ENCODE data around the gene FRS2. TPM values are rescaled to one million over a fixed set of nuclear protein-coding genes. Genes with fewer than 3 reads are reported as not detected.

Gene FRS2
- total and polyA plus RNA-seq, 2 donors = 8.4 to 15.9 TPM

DNA sequence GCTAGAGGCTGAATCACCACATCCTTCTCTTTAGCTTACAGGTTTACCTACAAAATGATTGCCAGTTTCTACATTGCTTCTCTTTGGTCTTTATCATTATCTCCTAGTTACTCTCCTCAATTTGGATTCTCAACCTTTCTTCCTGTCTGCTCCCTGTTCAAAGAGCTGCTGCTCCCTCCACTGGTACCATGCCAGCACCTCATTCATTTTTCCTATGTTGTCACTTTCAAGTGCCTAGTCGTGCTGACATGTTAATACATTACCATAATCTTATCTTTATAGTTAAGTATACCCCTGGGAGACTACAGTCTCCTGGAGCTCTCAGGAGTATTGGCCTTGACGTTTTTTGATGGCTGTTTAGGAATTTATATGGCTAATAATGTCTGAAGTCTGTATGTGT is 14.2 kb downstream of the FRS2 start:
- WGBS = 88% methylated on average over 2 of the region's 2 CpGs
- H3K4me1 ChIP-seq (ENCODE audit: control insufficient read depth in 2 of 2, insufficient read depth in 2 of 2, low read length in 2 of 2) = peaks cover 0 to 4% of the 10 kb centered on the region in 2 donors
- no peak overlapping the region for H3K27ac ChIP-seq (ENCODE audit: low read depth in 1 of 2, low read length in 1 of 2)
- H3K36me3 ChIP-seq (ENCODE audit: control insufficient read depth in 2 of 2, insufficient read depth in 2 of 2, low read length in 1 of 2) = peaks cover 0 to 4% of the 10 kb centered on the region in 2 donors
- H3K27me3 ChIP-seq (ENCODE audit: control insufficient read depth in 2 of 2, insufficient read depth in 1 of 2, low read length in 1 of 2) = no peaks in the 10 kb centered on the region
- H3K9me3 ChIP-seq (ENCODE audit: control insufficient read depth in 2 of 2, insufficient read depth in 1 of 2, low read length in 1 of 2) = peaks cover 0 to 4% of the 10 kb centered on the region in 2 donors
- H3K4me3 ChIP-seq (ENCODE audit: low read length in 2 of 2) = no peak overlapping the region
- no peak for DNase-seq (ENCODE audit: low read depth in 6 of 9, low spot score in 9 of 9)

DNA sequence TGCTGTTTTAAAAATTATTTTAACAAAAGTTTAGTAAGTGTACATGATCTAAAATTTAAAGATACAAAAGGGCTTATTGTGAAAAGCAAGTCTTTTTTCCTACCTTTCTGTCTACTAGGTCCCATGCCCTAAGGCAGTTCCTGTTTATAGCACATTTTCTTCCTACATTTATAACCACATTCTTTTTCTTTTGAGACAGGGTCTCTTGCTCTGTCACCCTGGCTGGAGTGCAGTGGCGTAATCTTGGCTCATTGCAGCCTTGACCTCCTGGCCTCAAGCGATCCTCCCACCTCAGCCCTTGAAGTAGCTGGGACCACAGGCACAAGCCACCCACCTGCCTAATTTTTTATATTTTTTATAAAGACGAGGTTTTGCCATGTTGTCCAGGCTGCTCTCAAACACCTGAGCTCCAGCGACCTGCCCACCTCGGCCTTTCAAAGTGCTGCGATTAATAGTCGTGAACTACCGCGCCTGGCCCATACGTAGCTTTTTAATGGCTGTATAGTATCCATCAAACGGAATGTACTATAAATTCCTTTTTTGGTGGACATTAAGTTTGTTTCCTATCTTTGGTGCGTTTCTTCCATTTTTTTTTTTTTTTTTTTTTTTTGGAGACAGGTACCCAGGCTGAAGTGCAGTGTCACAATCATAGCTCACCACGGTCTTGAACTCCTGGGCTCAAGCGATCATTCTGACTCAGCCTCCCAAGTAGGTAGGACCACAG is 20.9 kb downstream of the FRS2 start:
- 96% methylated on average over 14 of the region's 14 CpGs for WGBS
- Histone ChIP-seq H3K36me3 (ENCODE audit: control insufficient read depth in 2 of 2, insufficient read depth in 2 of 2, low read length in 1 of 2) (peaks cover 0 to 11% of the 10 kb centered on the region in 2 donors), H3K27me3 (ENCODE audit: control insufficient read depth in 2 of 2, insufficient read depth in 1 of 2, low read length in 1 of 2) (no peaks in the 10 kb centered on the region), H3K4me3 (ENCODE audit: low read length in 2 of 2) (no peak overlapping the region), H3K27ac (ENCODE audit: low read depth in 1 of 2, low read length in 1 of 2) (no peak overlapping the region), H3K9me3 (ENCODE audit: control insufficient read depth in 2 of 2, insufficient read depth in 1 of 2, low read length in 1 of 2) (peaks cover 0 to 4% of the 10 kb centered on the region in 2 donors), H3K4me1 (ENCODE audit: control insufficient read depth in 2 of 2, insufficient read depth in 2 of 2, low read length in 2 of 2) (no peaks in the 10 kb centered on the region)
- no peak for DNase-seq (ENCODE audit: low read depth in 6 of 9, low spot score in 9 of 9)

DNA sequence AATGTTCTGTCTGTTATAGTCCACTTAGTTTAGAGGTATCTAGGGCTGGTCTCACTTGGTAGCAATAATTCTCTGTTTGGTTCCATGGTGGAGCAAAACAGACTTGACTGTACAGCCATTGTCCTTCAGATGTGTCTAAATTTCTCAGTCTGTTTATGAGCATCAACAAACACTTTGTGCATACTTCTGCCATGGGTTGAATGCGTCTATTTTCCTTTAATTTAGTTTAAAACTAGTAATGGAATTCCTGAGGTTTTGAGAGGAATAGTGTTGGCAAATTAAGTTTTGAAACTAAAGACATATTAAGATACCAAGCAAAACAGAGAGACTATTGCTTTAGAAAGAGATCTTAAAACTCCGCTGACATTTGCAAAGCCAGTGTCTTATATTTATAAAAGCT is 22.6 kb downstream of the FRS2 start:
- H3K9me3 ChIP-seq (ENCODE audit: control insufficient read depth in 2 of 2, insufficient read depth in 1 of 2, low read length in 1 of 2) = no peaks in the 10 kb centered on the region
- no peaks in the 10 kb centered on the region for H3K27me3 ChIP-seq (ENCODE audit: control insufficient read depth in 2 of 2, insufficient read depth in 1 of 2, low read length in 1 of 2)
- H3K4me1 ChIP-seq (ENCODE audit: control insufficient read depth in 2 of 2, insufficient read depth in 2 of 2, low read length in 2 of 2) = peaks cover 3 to 5% of the 10 kb centered on the region in 2 donors
- H3K27ac ChIP-seq (ENCODE audit: low read depth in 1 of 2, low read length in 1 of 2) = no peak overlapping the region
- WGBS = 98% methylated on average over 2 of the region's 2 CpGs
- no peak for DNase-seq (ENCODE audit: low read depth in 6 of 9, low spot score in 9 of 9)
- peaks cover 0 to 6% of the 10 kb centered on the region in 2 donors for H3K36me3 ChIP-seq (ENCODE audit: control insufficient read depth in 2 of 2, insufficient read depth in 2 of 2, low read length in 1 of 2)
- no peak overlapping the region for H3K4me3 ChIP-seq (ENCODE audit: low read length in 2 of 2)

DNA sequence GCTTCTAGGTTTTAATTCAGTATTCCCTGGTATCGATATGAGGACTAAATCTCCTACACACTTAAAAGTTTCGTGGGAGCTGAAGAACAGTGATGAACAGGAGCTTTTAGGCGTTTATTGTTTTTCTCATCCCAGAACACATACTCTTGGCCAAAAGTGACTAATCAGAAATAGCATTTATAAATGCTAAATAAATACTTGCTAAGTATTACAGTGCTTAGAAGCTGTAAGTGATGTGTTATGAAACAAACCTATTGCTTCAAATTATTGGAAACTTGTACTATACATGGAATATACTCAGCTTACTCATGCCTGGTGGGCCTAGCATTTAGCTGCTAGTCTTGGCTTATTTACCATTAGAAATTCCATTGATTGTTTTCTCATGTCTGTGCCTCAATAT is 24.9 kb downstream of the FRS2 start:
- Histone ChIP-seq H3K9me3 (ENCODE audit: control insufficient read depth in 2 of 2, insufficient read depth in 1 of 2, low read length in 1 of 2) (no peaks in the 10 kb centered on the region), H3K36me3 (ENCODE audit: control insufficient read depth in 2 of 2, insufficient read depth in 2 of 2, low read length in 1 of 2) (peaks cover 0 to 6% of the 10 kb centered on the region in 2 donors), H3K27me3 (ENCODE audit: control insufficient read depth in 2 of 2, insufficient read depth in 1 of 2, low read length in 1 of 2) (no peaks in the 10 kb centered on the region), H3K4me3 (ENCODE audit: low read length in 2 of 2) (no peak overlapping the region), H3K27ac (ENCODE audit: low read depth in 1 of 2, low read length in 1 of 2) (no peak overlapping the region), H3K4me1 (ENCODE audit: control insufficient read depth in 2 of 2, insufficient read depth in 2 of 2, low read length in 2 of 2) (peaks cover 3 to 5% of the 10 kb centered on the region in 2 donors)
- DNase-seq (ENCODE audit: low read depth in 6 of 9, low spot score in 9 of 9) = no peak
- WGBS = 79% methylated on average over 3 of the region's 3 CpGs

DNA sequence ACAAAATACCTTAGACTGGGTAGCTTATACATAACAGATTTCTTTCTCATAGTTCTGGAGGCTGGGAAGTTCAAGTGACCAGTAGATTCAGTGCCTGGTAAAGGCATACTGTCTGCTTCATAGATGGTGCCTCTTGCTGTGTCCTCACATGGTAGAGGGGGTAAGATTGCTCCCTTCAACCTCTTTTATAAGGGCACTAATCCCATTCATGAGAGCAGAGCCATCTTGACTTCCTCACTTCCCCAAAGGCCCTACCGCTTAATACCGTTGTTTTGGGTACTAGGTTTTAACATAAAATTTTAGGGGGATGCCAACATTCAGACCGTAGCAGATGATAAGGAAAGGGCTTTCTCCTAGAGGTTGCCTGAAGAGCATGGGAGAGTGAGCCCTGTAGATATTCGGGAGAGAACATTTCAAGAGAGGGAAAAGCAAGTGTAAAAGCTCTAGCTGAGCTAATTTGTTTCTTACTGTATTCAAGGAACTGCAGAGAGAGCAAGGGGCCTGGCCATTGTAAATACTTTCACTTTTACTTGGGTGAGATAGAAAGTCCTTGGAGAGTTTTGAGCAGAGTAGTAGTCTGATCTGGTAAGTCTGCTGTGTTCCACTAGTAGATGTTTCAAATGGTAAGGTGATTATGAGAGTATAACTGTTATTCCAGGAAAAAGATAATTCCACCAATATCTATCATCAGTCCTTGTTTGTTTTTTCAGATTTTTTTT is 27.3 kb downstream of the FRS2 start:
- H3K27me3 ChIP-seq (ENCODE audit: control insufficient read depth in 2 of 2, insufficient read depth in 1 of 2, low read length in 1 of 2) = no peaks in the 10 kb centered on the region
- 72% methylated on average over 4 of the region's 4 CpGs for WGBS
- peak overlapping the region in 1 of 2 donors; percentile 72 for H3K27ac ChIP-seq (ENCODE audit: low read depth in 1 of 2, low read length in 1 of 2)
- H3K4me3 ChIP-seq (ENCODE audit: low read length in 2 of 2) = no peak overlapping the region
- no peaks in the 10 kb centered on the region for H3K9me3 ChIP-seq (ENCODE audit: control insufficient read depth in 2 of 2, insufficient read depth in 1 of 2, low read length in 1 of 2)
- peak in 3 of 9 donors; percentile 7 to 50 (median 16) for DNase-seq (ENCODE audit: low read depth in 6 of 9, low spot score in 9 of 9)
- no peaks in the 10 kb centered on the region for H3K36me3 ChIP-seq (ENCODE audit: control insufficient read depth in 2 of 2, insufficient read depth in 2 of 2, low read length in 1 of 2)
- H3K4me1 ChIP-seq (ENCODE audit: control insufficient read depth in 2 of 2, insufficient read depth in 2 of 2, low read length in 2 of 2) = peaks cover 3 to 5% of the 10 kb centered on the region in 2 donors

DNA sequence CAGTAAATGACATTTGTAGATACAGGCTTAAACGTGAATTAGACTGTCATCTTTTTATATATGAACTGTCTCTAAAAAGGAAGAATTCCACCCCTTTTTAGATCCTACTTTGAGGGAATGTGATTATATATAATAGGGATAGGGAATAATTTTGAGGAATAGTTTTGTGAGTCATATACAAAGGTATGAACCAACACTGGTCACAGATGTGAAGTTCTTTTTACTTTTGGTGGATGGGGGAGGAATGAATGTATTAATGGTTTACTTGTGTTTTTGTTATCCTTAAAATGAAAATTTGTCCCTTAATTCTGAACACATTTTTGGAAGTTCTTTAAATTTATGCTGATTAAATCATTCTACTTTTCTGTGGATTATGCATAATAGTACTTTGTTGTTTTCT is 30.4 kb downstream of the FRS2 start:
- Histone ChIP-seq H3K4me3 (ENCODE audit: low read length in 2 of 2) (no peak overlapping the region), H3K27ac (ENCODE audit: low read depth in 1 of 2, low read length in 1 of 2) (no peak overlapping the region), H3K4me1 (ENCODE audit: control insufficient read depth in 2 of 2, insufficient read depth in 2 of 2, low read length in 2 of 2) (peaks cover 3 to 5% of the 10 kb centered on the region in 2 donors), H3K36me3 (ENCODE audit: control insufficient read depth in 2 of 2, insufficient read depth in 2 of 2, low read length in 1 of 2) (no peaks in the 10 kb centered on the region), H3K9me3 (ENCODE audit: control insufficient read depth in 2 of 2, insufficient read depth in 1 of 2, low read length in 1 of 2) (no peaks in the 10 kb centered on the region), H3K27me3 (ENCODE audit: control insufficient read depth in 2 of 2, insufficient read depth in 1 of 2, low read length in 1 of 2) (no peaks in the 10 kb centered on the region)
- DNase-seq (ENCODE audit: low read depth in 6 of 9, low spot score in 9 of 9) = no peak
- 92% methylated on average over 1 of the region's 1 CpG for WGBS

DNA sequence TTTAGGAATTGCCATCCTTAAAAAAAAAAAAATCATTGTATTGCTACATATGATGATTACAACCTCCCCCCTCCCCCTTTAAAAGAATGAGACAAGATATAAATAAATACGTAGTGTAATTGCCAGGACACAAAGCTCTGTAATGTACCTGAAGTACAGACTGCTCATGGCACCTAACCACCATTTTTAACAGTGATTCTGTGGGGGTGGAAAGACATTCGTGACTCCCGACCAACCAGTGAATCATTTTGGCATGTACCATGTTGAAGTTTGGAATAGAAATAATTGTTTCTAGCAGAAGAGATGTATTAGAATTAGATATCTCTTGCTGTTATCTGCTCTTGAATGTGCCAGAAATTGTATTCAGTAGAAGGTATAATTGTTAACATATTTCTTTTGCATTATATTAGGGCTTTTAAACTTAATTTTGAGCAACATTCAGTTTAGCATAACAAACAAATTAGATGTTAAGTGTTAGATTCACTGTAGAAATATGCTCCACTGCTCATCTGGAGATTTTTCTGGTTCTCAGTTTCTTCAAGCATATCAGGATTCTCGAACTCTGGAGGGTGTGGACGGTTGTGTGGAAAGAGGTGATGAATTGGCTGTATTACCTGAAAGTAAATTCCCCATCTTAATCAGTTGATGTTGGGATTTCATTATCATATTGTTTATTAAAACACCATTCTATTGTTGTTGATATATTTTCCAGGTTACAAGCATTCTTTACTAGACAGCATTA is 31.1 kb downstream of the FRS2 start:
- no peak for DNase-seq (ENCODE audit: low read depth in 6 of 9, low spot score in 9 of 9)
- Histone ChIP-seq H3K9me3 (ENCODE audit: control insufficient read depth in 2 of 2, insufficient read depth in 1 of 2, low read length in 1 of 2) (no peaks in the 10 kb centered on the region), H3K27ac (ENCODE audit: low read depth in 1 of 2, low read length in 1 of 2) (no peak overlapping the region), H3K27me3 (ENCODE audit: control insufficient read depth in 2 of 2, insufficient read depth in 1 of 2, low read length in 1 of 2) (no peaks in the 10 kb centered on the region), H3K4me1 (ENCODE audit: control insufficient read depth in 2 of 2, insufficient read depth in 2 of 2, low read length in 2 of 2) (peaks cover 3 to 5% of the 10 kb centered on the region in 2 donors), H3K4me3 (ENCODE audit: low read length in 2 of 2) (no peak overlapping the region), H3K36me3 (ENCODE audit: control insufficient read depth in 2 of 2, insufficient read depth in 2 of 2, low read length in 1 of 2) (no peaks in the 10 kb centered on the region)
- 96% methylated on average over 5 of the region's 5 CpGs for WGBS

DNA sequence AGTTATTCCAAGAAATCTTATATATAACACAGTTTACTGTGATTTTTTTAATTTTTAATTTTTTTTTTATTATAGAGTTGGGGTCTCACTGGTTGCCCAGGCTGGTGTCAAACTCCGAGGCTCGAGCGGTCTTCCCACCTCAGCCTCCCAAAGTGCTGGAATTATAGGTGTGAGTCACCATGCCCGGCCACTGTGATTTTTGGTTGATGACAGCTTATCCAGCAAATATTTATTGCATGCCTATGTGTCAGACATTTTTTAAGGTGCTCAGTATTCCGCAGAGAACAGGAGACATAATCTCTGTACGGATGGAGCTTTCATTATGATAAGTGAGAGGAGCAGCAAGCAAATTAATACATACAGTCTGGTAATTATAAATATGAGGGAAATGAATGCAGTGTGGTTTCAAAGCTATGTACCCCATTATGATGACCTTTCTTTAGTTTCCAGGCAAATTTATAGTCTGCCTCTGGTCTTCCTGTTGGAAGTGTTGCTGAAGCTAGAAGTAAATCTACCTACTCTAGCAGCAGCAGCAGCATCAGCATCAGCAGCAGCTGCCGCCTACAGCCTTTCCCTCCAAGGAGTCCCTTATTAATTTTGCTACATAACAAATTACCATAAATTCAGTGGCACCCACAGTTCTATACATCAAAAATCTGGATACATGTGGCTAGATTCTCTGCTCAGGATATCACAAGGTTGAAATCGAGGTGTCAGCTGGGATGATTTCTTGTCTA is 32.3 kb downstream of the FRS2 start:
- Histone ChIP-seq H3K36me3 (ENCODE audit: control insufficient read depth in 2 of 2, insufficient read depth in 2 of 2, low read length in 1 of 2) (no peaks in the 10 kb centered on the region), H3K4me1 (ENCODE audit: control insufficient read depth in 2 of 2, insufficient read depth in 2 of 2, low read length in 2 of 2) (peaks cover under 1 to 1% of the 10 kb centered on the region in 2 donors), H3K4me3 (ENCODE audit: low read length in 2 of 2) (no peak overlapping the region), H3K9me3 (ENCODE audit: control insufficient read depth in 2 of 2, insufficient read depth in 1 of 2, low read length in 1 of 2) (no peaks in the 10 kb centered on the region), H3K27ac (ENCODE audit: low read depth in 1 of 2, low read length in 1 of 2) (no peak overlapping the region), H3K27me3 (ENCODE audit: control insufficient read depth in 2 of 2, insufficient read depth in 1 of 2, low read length in 1 of 2) (no peaks in the 10 kb centered on the region)
- no peak for DNase-seq (ENCODE audit: low read depth in 6 of 9, low spot score in 9 of 9)
- 98% methylated on average over 8 of the region's 8 CpGs for WGBS
